Heart left ventricle (tissue), 13 donors: ENCODE results near the gene TNIP1.

Source experiments
- POLR2A ChIP-seq, 2 donors: fragments of 450-650 bp; IDR thresholded peaks; one replicate each; pipeline ENCODE4 v1.6.1; 2017; ENCODE audit warnings: antibody characterized with exemption in 2 of 2, mild to moderate bottlenecking in 2 of 2, moderate library complexity in 2 of 2
- TF ChIP-seq, protein P1 (sequence below), 12 donors: fragments of 200-600 bp; sonication (generic) in 4 of 12; IDR thresholded peaks; one replicate each; pipeline versions ENCODE4 v1.5.0 to v1.8.0; 2018 to 2022; ENCODE audit warnings: antibody characterized with exemption in 12 of 12, mild to moderate bottlenecking in 5 of 12
- donor health status: ischemic (EF 13 %, LVEDD 7.1; RV severe dilation, severe dysfunction).
- donor health status: DM: no; HTN: yes; CAD: no.
- donor health status: DM: no; HTN: no; CAD: no.
- donor health status: ischemic (EF 25% LVEDD 6.9; RV normal size, moderate dysfunction).
- donor health status: ischemic (EF 25% LVEDD 5.7; RV mildly dilated, moderate dysfunction).
- donor health status: ischemic (EF 35%, LVEDD 5.7; RV mildly dilated, moderate dysfunction).
- donor health status: nonischemic (EF 11% LVEDD 7.7; RV severe dilation, severe dysfunction).
- donor health status: DM: yes; HTN: yes; CAD: no.
- donor health status: PGD.
- donor health status: ischemic (EF 29% LVEDD 5.4; RV normal size, mild dysfunction).
- donor health status: nonischemic (EF 23%, LVEDD 6.1; RV moderate dilation, normal function).

DNA sequence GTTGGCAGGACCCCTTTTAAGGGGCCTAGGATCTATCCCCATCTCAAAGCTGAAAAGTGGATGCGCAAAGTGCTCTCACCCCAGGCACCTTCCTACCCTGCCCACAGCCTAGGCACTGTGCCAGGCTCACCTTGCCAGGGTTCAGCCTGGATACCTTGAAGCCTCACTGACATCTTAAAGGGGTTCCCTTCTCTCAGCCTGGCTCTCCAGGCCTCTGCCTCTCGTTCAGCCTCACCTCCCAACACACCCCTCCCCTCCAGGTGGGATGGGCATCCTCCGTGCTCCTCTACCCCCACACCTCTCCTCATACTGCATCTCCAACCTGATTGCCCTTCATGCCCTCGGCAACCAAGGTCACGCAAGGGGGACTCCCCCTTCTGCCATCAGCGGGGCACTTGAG, 25.5 kb downstream of the TNIP1 start:
- TF ChIP-seq, protein P1, sequence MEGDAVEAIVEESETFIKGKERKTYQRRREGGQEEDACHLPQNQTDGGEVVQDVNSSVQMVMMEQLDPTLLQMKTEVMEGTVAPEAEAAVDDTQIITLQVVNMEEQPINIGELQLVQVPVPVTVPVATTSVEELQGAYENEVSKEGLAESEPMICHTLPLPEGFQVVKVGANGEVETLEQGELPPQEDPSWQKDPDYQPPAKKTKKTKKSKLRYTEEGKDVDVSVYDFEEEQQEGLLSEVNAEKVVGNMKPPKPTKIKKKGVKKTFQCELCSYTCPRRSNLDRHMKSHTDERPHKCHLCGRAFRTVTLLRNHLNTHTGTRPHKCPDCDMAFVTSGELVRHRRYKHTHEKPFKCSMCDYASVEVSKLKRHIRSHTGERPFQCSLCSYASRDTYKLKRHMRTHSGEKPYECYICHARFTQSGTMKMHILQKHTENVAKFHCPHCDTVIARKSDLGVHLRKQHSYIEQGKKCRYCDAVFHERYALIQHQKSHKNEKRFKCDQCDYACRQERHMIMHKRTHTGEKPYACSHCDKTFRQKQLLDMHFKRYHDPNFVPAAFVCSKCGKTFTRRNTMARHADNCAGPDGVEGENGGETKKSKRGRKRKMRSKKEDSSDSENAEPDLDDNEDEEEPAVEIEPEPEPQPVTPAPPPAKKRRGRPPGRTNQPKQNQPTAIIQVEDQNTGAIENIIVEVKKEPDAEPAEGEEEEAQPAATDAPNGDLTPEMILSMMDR (IDR thresholded peaks at IDR 0.05) = no peak
- TF ChIP-seq POLR2A (IDR thresholded peaks at IDR 0.05) = no peak
